Measurements from ENCODE around the gene CDC42EP3.

CDC42EP3 gene

GRCh38 chr2:37670378-37671008 lies 949 bp downstream of the CDC42EP3 start:
- Mint-ChIP-seq H3K27me3 (no peaks in the 10 kb centered on the region), H3K9me3 (no peaks in the 10 kb centered on the region), H3K36me3 (no peaks in the 10 kb centered on the region), H3K4me3 (peak overlapping the region; percentile 97), H3K27ac (peak overlapping the region; percentile 94), H3K4me1 (peaks cover 72% of the 10 kb centered on the region)
- no peak for ATAC-seq

GRCh38 chr2:37669446-37669845 lies 2.0 kb downstream of the CDC42EP3 start:
- Mint-ChIP-seq H3K27ac (peak overlapping the region; percentile 94), H3K4me1 (peaks cover 71% of the 10 kb centered on the region), H3K4me3 (peak overlapping the region; percentile 97), H3K27me3 (no peaks in the 10 kb centered on the region), H3K9me3 (no peaks in the 10 kb centered on the region), H3K36me3 (no peaks in the 10 kb centered on the region)
- no peak for ATAC-seq

DNA sequence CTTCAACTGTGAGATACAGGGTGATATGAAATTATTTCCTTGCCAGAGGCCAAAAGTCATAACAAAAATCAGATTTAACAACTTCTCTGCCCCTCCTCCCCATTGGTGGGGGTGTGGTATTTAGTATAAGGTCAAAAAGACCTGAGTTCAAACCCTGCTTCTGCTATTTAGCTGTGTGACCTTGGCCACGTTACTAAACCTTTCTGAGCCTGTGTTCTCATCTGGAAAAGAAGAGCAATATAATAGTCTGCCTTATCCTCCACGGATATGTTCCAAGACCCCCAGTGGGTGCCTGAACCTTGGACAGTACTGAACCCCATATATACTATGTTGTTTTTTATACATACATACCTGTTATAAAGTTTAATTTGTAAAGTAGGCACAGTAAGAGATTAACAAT lies 3.7 kb downstream of the CDC42EP3 start:
- Mint-ChIP-seq H3K4me1 (peaks cover 70% of the 10 kb centered on the region), H3K4me3 (no peak overlapping the region)
- no peak for ATAC-seq

GRCh38 chr2:37666772-37667171 lies 4.7 kb downstream of the CDC42EP3 start:
- Mint-ChIP-seq H3K4me1 (peaks cover 74% of the 10 kb centered on the region), H3K9me3 (no peaks in the 10 kb centered on the region), H3K27ac (peak overlapping the region; percentile 27), H3K4me3 (no peak overlapping the region), H3K36me3 (peaks cover 6% of the 10 kb centered on the region), H3K27me3 (no peaks in the 10 kb centered on the region)
- no peak for ATAC-seq

More for the DNA sequence above, 3.7 kb downstream of the CDC42EP3 start:
- Mint-ChIP-seq H3K36me3 (peaks cover 6% of the 10 kb centered on the region), H3K27ac (peak overlapping the region; percentile 27), H3K9me3 (no peaks in the 10 kb centered on the region), H3K27me3 (no peaks in the 10 kb centered on the region)

DNA sequence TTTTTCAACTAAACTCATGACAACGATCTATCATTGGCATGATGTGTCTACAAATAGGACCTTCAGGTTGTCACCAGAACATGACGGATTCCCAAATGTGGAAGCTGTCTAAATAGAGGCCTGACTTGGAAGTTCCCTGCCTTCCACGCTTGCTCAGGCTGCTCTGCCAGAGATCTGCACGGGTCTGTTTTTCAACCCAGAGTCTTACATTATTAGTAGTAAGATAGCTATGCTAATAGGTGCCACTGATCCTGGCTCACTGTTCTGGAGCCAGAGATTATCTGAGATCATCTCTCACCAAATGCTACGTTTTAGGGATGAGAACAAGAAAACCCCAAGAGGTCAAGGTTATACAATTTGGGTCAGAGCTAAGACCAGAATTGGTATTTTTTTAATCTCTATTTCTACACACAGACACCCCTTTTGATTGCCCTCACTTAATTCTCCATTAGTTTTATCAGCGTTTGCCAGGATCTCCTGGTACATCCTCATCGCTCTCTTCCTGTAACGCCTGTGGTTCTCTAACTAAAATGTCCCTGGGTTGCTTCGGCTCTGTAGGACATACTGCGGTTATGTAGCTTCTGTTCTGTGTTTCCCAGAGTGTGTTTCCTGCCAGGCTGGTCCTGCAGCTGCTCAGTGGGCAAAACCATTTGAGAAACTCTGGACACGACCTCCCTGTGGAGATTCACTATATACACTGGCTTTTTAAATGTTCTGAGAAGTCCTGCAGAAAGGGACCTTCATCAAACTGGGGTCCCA lies 5.7 kb downstream of the CDC42EP3 start:
- no peak for ATAC-seq
- peak overlapping the region; percentile 36 for H3K27ac Mint-ChIP-seq
- no peaks in the 10 kb centered on the region for H3K9me3 Mint-ChIP-seq
- H3K4me3 Mint-ChIP-seq, result peak overlapping the region; percentile 2
- peaks cover 83% of the 10 kb centered on the region for H3K4me1 Mint-ChIP-seq
- peaks cover 15% of the 10 kb centered on the region for H3K36me3 Mint-ChIP-seq
- no peaks in the 10 kb centered on the region for H3K27me3 Mint-ChIP-seq

GRCh38 chr2:37665043-37665442 lies 6.4 kb downstream of the CDC42EP3 start:
- Mint-ChIP-seq H3K4me1 (peaks cover 83% of the 10 kb centered on the region), H3K9me3 (no peaks in the 10 kb centered on the region), H3K4me3 (no peak overlapping the region), H3K36me3 (peaks cover 19% of the 10 kb centered on the region), H3K27ac (peak overlapping the region; percentile 36), H3K27me3 (no peaks in the 10 kb centered on the region)
- ATAC-seq, result no peak

GRCh38 chr2:37664231-37664643 lies 7.2 kb downstream of the CDC42EP3 start:
- Mint-ChIP-seq H3K36me3 (peaks cover 19% of the 10 kb centered on the region), H3K4me3 (no peak overlapping the region), H3K4me1 (peaks cover 83% of the 10 kb centered on the region), H3K9me3 (no peaks in the 10 kb centered on the region), H3K27me3 (no peaks in the 10 kb centered on the region), H3K27ac (peak overlapping the region; percentile 30)
- no peak for ATAC-seq

DNA sequence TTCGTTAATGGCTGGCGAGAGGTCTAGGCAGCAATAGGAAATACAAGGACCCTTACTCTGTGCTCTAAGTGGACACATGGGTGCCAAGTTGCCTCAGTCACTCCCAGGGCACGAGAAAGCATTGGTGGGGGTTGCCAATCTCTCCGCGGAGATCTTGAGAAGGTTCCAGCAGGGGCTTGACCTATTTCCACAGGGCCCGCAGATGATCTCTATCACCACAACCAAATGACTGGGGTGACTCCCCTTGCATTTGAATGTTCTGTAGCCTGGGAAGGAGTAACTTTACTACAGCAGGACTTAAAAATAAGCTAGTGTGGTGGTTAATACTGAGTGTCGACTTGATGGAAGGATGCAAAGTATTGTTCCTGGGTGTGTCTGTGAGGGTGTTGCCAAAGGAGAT lies 8.1 kb downstream of the CDC42EP3 start:
- no peak for ATAC-seq
- H3K27ac Mint-ChIP-seq, result peak overlapping the region; percentile 30
- no peaks in the 10 kb centered on the region for H3K27me3 Mint-ChIP-seq
- H3K9me3 Mint-ChIP-seq, result no peaks in the 10 kb centered on the region
- peaks cover 83% of the 10 kb centered on the region for H3K4me1 Mint-ChIP-seq
- no peak overlapping the region for H3K4me3 Mint-ChIP-seq
- H3K36me3 Mint-ChIP-seq, result peaks cover 24% of the 10 kb centered on the region

- no peak for ATAC-seq
- Mint-ChIP-seq H3K4me1 (peaks cover 91% of the 10 kb centered on the region), H3K27ac (peak overlapping the region; percentile 5), H3K27me3 (no peaks in the 10 kb centered on the region), H3K9me3 (no peaks in the 10 kb centered on the region), H3K36me3 (peaks cover 25% of the 10 kb centered on the region), H3K4me3 (no peak overlapping the region)
Measured at GRCh38 chr2:37659723-37660122, 11.7 kb downstream of the CDC42EP3 start.

DNA sequence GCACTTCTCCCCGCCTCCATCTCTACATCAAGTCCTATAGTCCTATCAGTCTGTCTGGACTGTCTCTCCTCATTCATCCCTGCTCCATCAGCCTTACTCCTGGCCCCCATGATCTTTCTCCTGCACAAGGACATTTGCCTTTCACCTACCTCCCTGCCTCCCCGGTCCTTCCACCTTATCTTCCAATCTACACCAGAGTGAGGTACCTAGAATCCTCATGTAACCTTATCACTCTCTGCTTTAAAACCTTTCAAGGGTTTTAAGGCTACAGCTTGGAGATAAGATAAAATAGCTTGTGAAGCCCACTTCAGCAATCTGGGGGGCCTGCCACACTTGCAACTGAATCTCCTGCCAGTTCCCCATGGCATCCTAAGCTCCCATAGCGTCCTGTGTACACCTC lies 12.8 kb downstream of the CDC42EP3 start:
- H3K27me3 Mint-ChIP-seq, result no peaks in the 10 kb centered on the region
- peaks cover 23% of the 10 kb centered on the region for H3K36me3 Mint-ChIP-seq
- peak overlapping the region; percentile 5 for H3K27ac Mint-ChIP-seq
- H3K4me1 Mint-ChIP-seq, result peaks cover 91% of the 10 kb centered on the region
- ATAC-seq, result no peak
- H3K9me3 Mint-ChIP-seq, result no peaks in the 10 kb centered on the region
- no peak overlapping the region for H3K4me3 Mint-ChIP-seq

DNA sequence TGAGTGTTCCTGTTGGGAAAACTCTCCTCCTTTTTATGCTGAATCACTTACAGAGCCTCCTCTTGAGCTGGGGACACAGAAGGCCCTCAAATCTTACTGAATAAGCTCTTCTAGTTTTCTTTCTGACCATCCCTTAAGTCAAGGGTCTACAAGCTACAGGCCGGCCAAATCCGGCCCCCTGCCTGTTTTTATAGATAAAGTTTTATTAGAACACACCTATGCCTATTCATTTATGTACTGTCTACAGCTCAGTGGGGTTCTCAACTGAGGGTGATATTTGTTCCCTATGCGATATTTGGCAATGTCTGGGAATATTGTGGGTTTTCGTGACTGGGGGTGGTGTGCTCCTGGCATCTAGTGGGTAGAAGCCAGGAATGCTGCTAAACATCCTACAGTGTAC lies 14.0 kb downstream of the CDC42EP3 start:
- Mint-ChIP-seq H3K4me3 (no peak overlapping the region), H3K9me3 (no peaks in the 10 kb centered on the region), H3K27ac (peak overlapping the region; percentile 97), H3K27me3 (no peaks in the 10 kb centered on the region), H3K36me3 (peaks cover 19% of the 10 kb centered on the region), H3K4me1 (peaks cover 96% of the 10 kb centered on the region)
- ATAC-seq, result no peak

GRCh38 chr2:37656512-37657423 lies 14.7 kb downstream of the CDC42EP3 start:
- H3K27me3 Mint-ChIP-seq, result no peaks in the 10 kb centered on the region
- no peaks in the 10 kb centered on the region for H3K9me3 Mint-ChIP-seq
- no peak for ATAC-seq
- H3K4me1 Mint-ChIP-seq, result peaks cover 98% of the 10 kb centered on the region
- H3K27ac Mint-ChIP-seq, result peak overlapping the region; percentile 97
- peaks cover 19% of the 10 kb centered on the region for H3K36me3 Mint-ChIP-seq
- H3K4me3 Mint-ChIP-seq, result peak overlapping the region; percentile 22

DNA sequence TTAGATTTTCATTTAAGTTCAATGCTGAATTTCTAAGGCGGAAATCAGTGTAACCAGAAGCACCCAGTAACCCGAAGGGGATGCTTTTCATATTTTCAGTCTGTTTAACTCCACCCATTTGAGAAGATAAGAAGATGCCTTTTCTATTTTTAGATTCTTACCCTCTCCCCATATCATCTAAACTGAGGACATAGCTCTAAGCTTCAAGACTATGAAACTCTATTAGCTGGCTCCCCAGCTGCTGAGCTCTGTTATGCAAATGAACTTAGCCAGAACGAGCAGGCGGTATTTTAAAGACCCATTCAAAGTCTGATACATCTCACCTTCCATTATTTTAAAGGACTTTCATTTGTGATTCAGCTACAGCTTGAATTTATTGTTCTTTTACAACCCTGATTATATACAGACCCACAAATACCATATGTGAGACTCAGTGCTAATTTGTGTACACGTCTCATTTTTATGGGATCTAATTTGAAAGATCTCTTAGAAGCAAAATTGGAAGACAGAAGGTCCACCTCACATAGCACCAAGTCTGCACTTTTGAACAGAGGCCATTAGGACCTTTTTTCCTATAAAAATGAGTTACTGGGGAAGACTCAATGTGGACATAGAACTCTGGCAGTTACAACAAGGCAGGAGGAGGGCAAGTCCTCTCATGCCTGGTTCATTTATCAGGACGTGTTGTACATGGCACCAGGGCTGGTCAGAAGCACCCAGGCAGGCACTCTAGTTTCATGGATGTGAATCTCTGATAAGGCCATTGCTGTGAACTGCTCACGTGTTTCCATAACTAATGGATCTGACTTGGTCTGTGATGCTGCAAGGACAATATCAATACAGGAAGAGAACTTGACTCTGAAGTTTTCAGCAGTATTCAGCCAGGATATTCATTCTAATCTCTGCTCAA lies 16.3 kb downstream of the CDC42EP3 start:
- peak; percentile 92 for ATAC-seq
- no peaks in the 10 kb centered on the region for H3K27me3 Mint-ChIP-seq
- peaks cover 6% of the 10 kb centered on the region for H3K36me3 Mint-ChIP-seq
- H3K4me1 Mint-ChIP-seq, result peaks cover 99% of the 10 kb centered on the region
- H3K9me3 Mint-ChIP-seq, result no peaks in the 10 kb centered on the region
- H3K27ac Mint-ChIP-seq, result peak overlapping the region; percentile 97
- peak overlapping the region; percentile 75 for H3K4me3 Mint-ChIP-seq

DNA sequence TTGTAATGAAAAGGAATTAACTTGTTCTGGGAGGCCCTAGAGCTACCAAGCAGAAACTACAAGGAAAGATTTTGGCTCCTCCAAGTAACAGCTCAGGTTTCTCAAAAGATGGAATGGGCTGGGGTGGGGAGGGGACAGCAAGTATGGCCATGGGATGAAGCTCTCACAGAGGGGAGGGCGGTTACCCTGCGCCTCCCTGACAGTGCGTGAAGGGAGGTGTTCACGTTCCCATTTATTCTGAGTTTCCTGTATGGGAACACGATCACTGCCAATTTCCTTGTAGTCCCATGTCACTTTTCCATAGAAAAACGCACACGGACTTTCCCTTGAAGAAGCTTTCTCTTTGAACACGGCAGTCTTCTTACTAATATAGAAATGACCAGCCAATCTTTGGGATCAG lies 17.0 kb downstream of the CDC42EP3 start:
- peaks cover 6% of the 10 kb centered on the region for H3K36me3 Mint-ChIP-seq
- no peak for ATAC-seq
- H3K4me3 Mint-ChIP-seq, result peak overlapping the region; percentile 75
- no peaks in the 10 kb centered on the region for H3K9me3 Mint-ChIP-seq
- H3K4me1 Mint-ChIP-seq, result peaks cover 99% of the 10 kb centered on the region
- H3K27me3 Mint-ChIP-seq, result no peaks in the 10 kb centered on the region
- H3K27ac Mint-ChIP-seq, result peak overlapping the region; percentile 97
